GM21786 (cell line): ENCODE results near the gene ULBP1.
"Not testable (repeated sequence)": the region's sequence is repeated elsewhere in the genome, so short reads cannot be mapped to it uniquely, and the experiment has no call there.

Experiments used
- ATAC-seq: cut with Tn5 transposase; IDR thresholded peaks from one replicate; pipeline ENCODE4 v1.9.1; 2021; ENCODE audit not compliant: unreplicated experiment

Gene ULBP1

GRCh38 chr6:149951626-149952025, 12.1 kb upstream of the ULBP1 start:
- no peak for ATAC-seq

GRCh38 chr6:149953390-149953789, 10.4 kb upstream of the ULBP1 start:
- not testable (repeated sequence) for ATAC-seq

- ATAC-seq: not testable (repeated sequence)
These were observed 9.8 kb upstream of the ULBP1 start for GRCh38 chr6:149953934-149954327.

GRCh38 chr6:149954328-149954983, 9.3 kb upstream of the ULBP1 start:
- not testable (repeated sequence) for ATAC-seq

GRCh38 chr6:149954984-149955653, 8.6 kb upstream of the ULBP1 start:
- not testable (repeated sequence) for ATAC-seq

GRCh38 chr6:149955654-149956317, 8.0 kb upstream of the ULBP1 start:
- not testable (repeated sequence) for ATAC-seq

GRCh38 chr6:149958124-149958523, 5.6 kb upstream of the ULBP1 start:
- not testable (repeated sequence) for ATAC-seq

GRCh38 chr6:149959806-149960205, 3.9 kb upstream of the ULBP1 start:
- not testable (repeated sequence) for ATAC-seq

GRCh38 chr6:149960488-149960887, 3.3 kb upstream of the ULBP1 start:
- ATAC-seq: no peak

GRCh38 chr6:149961728-149962425, 1.9 kb upstream of the ULBP1 start:
- ATAC-seq: no peak

- ATAC-seq: peak; percentile 24
These were observed 1.1 kb upstream of the ULBP1 start for GRCh38 chr6:149962461-149963211.

- no peak for ATAC-seq
These were observed 606 bp upstream of the ULBP1 start for GRCh38 chr6:149963212-149963461.

- no peak for ATAC-seq
These were observed 808 bp downstream of the ULBP1 start for GRCh38 chr6:149964308-149965193.

GRCh38 chr6:149965194-149966020, 1.7 kb downstream of the ULBP1 start:
- ATAC-seq: no peak

- not testable (repeated sequence) for ATAC-seq
These were observed 2.6 kb downstream of the ULBP1 start for GRCh38 chr6:149966319-149966718.

GRCh38 chr6:149967591-149967990, 3.8 kb downstream of the ULBP1 start:
- ATAC-seq: no peak

GRCh38 chr6:149967999-149968398, 4.3 kb downstream of the ULBP1 start:
- not testable (repeated sequence) for ATAC-seq

GRCh38 chr6:149968909-149969308, 5.2 kb downstream of the ULBP1 start:
- ATAC-seq: not testable (repeated sequence)

GRCh38 chr6:149969635-149970034, 5.9 kb downstream of the ULBP1 start:
- ATAC-seq: no peak
